HG02610 (cell line): ENCODE data around the gene CISD3.

Experiments used
- ATAC-seq: cut with Tn5 transposase; IDR thresholded peaks from one replicate; pipeline ENCODE4 v1.9.1; 2021; ENCODE audit warnings: mild to moderate bottlenecking, moderate library complexity; ENCODE audit not compliant: unreplicated experiment

Gene CISD3, protein sequence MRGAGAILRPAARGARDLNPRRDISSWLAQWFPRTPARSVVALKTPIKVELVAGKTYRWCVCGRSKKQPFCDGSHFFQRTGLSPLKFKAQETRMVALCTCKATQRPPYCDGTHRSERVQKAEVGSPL

DNA sequence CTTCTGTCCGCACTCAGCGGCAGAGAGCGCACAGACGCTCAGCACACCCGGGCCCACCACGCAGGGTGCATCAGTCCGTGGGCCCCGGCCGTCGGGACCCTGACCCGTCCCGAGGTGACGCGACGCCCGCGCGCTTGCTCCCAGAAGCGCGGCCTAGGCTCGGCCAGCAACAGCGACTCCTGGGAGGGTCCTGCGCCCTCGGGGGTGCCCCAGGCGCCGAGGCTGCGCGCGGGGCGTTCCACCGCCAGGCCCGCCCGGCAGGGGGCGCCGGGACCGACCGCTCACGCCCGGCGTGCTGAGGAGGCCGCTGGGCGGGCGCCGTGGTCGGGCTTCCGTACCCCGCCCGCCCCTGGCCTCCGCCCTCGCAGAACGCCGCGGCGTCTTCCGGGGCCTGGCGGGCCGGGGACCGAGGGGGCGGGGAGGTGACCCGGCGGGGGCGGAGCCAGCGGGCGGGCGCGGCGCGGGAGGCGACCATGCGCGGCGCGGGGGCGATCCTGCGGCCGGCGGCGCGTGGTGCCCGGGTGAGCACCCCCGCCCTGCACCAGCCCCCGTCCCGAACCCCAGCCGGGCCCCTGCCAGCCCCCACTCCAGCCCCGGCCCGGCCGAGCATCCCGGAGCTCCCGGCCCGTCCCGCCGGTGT is at the start of gene CISD3:
CISD3 (plus strand) TSS at position 456 of the 640 bp plus-strand sequence; CDS start at position 474, 18 bp downstream.
- ATAC-seq = peak; percentile 71

DNA sequence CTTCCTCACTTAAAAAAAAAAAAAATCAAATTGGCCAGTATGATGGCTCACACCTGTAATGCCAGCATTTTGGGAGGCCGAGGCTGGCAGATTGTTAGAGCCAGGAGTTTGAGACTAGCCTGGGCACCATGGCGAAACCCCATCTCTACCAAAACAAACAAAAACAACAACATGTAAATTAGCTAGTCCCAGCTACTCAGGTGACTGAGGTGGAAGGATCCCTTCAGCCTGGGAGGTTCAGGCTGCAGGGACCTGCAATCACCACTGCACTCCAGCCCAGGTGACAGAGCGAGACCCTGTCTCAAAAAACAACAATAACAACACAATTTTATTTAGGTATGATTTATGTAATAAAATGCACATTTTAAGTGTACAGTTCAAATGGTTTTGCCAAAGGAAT is 49.0 kb upstream of the CISD3 start:
- ATAC-seq = no peak

DNA sequence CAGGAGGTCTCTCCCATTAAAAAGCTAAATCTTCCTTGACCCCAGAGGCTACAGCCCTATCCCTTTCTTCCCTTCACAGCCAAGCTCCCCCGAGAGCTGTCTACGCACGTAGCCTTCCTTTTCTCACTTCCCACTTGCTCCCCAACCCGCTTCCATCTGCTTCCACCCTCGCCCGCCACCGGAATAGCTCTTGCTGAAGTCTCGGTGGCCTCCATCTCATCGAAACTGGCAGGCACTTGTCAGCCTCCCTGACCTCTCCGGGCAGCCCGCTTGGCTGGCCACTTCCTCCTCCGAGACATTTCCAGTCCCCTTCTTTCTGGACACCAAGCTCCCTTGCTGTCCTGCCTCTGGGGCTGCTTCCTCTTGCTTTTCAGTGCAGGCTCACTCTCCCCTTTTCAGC is 44.6 kb upstream of the CISD3 start:
- no peak for ATAC-seq

DNA sequence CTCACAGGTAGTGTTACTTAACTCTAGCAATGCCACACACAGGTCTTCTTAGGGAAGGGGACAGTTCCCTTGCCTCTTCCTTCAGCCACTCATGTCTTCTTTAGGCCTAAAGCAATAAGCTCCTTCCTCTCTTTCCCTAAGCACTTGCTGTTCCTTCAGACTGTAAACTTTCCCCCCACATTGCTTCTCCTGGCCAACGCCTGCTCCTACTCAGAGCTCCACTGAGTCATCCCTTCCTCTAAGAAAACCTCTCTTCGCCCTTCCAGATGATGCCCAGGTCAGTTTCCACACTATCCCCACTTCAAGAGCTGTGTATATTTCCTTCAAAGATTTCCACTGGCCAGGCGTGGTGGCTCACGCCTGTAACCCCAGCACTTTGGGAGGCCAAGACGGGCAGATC is 42.9 kb upstream of the CISD3 start:
- no peak for ATAC-seq

DNA sequence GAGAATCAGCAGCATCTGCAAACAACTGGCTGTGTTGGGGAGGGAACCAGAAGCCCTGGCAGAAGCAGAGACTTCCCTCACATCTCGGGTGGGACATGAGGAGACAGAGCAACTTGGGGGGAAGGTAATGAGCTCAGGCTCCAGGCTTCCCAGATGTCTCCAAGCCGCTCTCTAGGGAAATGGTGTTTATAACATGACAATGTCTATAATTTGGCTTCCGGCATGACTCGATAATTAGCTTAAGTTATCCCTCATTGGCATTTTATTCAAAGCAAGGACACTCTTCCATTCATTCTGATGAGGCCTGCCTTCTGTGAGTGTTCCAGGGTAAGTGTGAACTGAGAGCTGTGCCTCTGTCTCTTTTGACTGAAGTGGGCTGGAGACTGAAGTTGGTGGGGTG is 39.8 kb upstream of the CISD3 start:
- no peak for ATAC-seq

DNA sequence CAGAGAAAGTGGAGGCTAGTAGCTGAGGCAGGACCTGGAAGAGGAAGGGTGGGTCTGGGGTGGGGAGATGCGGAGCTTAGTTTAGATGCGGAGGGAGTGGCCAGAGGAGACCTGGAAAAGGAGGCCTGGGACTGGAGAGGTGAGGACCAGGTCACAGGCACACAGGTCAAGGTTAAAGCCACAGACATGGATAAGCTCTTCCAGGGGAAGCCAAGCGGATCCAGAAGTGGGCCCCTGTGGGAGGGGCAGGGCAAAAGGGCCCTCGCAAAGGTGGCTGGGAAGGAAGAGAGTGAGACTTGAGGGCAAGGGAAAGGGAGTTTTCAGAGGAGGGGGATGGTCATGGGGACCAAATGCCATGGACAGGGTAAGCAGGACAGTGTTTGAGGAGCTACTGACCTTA is 39.0 kb upstream of the CISD3 start:
- ATAC-seq = no peak

DNA sequence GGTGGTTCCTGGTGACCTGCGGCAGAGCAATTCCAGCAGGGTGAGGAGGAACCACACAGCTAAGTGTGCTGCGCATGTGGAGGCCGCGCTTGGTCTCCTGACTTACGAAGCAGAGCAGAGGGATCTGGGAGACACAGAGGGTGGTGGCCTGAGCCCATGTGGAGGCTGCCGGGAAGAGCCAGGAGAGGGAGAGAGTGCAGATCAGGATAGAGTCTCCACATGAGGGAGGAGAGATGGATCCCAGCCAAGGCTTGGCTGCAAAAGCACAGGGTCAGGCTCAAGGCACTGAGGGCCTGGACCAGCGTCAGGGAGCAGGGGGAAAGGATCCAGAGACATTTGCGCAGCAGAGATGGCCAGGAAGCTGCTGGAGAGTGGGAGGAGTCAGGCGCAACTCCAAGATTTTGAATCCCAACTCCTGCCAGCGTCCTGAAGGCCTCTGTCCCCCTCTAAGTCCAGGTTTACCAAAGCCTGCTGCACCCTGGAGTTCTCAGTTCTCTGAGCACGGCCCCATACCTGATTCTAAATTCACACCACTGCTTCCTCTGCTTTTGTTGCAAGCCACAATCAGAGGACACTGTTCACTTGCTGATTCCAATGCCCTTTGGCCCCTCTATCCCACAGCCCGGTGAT is 36.3 kb upstream of the CISD3 start:
- no peak for ATAC-seq

DNA sequence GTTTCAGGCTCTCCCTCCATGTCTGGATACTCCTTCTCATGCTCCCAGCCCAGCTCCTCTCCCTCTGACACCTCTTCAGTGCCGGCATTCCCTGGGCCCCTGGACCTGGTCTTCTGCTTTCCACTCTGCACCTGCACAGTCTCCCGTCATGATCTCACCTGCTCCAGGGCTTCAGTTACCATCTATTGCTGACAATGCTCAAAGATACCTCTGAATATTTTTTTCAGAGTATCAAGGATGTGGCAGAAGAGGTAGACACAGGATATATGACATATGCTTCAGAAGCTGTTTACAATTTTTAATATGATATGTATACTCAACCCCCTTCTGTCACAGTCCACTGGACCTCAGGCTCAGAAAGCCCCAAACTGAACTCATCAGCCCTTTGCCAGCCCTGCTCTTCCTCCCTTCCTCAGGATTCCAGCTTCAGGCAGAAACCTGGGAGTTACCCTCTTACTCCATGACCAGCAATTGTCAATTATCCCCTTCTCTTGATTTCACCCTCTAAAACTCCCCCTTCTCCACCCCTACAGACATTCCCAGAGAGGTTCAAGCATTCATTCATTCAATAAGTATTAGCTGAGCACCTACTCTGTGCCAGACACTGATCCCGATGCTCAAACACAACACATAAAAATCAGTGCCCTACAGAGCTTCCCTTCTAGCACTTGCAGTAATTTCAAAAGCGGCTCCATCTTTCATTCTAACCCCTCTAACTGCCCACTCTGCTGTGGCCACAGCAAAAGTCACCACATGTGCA is 32.9 kb upstream of the CISD3 start:
- ATAC-seq = no peak

DNA sequence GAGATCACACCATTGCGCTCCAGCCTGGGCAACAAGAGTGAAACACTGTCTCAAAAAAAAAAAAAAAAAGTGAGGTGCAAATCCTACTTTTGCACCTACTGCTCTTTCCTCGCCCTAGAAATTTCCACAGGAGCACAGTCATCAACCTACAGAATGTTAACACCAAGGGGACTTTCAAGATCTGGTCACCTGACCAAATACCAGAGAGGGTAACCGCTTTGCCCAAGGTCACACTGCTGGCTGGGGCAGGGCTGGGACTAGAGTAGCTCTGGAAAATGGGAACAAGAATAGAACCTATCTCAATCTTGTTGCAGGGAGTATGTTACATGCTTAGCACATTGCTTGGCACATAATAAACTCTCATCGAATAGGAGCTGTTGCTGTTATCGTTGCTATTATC is 31.4 kb upstream of the CISD3 start:
- ATAC-seq = no peak

DNA sequence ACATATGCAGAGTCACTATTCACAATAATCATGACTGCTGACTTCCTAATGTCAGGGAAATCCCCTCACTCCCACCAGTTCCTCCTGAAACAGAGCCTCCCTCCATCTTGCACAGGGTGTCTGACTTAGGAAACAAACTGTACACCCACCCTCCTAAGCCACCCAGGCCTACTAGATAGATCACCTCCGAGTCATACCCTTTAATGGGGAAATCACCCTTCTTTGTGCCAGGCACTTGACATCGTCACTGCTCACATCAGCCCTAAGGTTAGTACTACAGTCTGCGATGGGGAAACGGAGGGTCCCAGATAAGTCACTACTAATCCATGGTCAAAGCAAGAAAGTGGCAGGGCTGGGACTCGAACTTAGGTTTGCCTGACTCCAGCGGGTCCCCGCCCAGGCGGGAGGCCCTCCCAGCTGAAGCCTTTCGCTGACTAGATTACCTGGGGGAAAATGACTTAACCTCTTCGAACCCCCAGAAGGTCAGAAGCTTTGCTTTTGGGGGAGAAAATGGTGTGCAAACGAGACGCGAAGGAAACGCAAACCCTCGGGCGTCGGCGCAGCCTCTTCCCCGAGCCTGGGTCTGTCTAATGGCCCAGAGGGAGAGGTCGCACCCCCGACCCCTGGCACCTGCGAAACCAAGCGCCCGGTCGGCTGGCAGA is 28.5 kb upstream of the CISD3 start:
- peak; percentile 33 for ATAC-seq

DNA sequence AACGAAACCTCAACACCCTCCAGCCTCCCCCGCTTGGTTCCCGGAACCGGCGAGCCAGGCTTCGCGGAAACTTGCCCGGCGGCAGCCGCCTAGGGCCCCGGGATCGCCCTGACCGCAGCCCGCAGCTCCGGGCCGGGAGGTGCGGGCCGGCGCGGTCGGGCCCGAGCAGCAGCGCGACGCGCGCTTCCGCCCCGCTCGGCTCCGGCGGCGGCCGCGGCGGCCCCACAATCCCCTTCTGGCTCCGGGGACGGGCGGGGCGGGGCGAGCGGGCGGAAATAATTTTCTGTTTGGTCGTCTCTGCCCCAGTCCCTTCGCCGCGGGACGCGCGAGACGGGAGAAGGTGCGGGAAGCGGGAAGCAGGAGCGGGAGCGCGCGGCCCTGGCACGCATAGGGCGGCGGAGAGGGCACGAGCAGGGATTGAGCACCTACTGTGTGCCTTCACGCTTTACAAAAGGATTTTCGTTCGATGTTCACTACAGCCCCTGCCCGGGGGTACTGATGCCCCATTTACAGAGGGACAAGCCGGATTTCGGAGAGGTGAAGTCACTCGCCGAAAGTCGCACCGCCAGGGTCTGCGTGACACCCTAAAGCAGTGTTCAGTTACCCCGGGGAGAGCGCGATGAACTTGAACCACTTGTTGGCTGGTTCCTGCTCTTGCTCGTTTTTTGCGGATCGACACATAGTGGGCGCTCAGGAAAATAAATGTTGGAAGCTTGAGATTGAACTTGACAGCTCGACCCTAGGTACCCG is 27.8 kb upstream of the CISD3 start:
- ATAC-seq = peak; percentile 17

DNA sequence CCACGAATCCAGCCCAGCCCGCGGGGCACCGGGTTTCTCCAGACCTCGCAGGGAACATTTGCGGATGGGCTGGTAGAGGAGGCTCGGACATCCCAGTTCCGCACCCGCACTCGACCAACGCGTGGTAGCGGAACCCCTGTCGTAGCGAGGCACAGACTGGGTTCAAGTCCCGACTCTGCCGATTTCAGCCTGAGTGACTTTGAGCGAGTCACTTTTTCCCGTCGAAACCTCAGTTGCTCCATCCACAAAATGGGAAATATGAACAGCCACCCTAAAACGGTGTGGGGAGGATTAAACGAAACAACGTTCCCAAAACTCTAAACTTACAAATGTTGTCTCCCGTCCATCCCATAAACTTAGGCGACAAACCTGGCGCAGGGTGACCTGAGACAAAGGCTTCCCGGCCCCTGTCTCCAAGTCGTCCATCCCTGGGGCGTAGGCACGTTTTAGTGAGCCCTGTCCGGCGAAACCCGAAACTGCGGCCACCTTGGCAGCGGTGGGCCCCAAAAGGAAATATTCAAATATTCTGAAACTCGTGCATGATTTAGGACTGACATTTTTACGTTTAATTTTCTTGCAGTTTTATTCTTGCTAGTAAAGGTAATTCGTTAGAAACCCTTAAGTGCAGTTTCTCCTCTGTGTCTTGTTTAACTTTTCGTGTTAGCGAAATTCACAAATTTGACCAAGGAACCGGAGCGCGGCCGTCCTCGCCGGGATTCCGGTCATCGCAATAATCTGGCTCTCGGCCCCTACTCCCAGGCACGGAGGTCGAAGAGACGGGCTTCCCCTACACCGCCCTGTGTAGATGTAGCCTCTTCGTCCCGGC is 27.0 kb upstream of the CISD3 start:
- no peak for ATAC-seq

DNA sequence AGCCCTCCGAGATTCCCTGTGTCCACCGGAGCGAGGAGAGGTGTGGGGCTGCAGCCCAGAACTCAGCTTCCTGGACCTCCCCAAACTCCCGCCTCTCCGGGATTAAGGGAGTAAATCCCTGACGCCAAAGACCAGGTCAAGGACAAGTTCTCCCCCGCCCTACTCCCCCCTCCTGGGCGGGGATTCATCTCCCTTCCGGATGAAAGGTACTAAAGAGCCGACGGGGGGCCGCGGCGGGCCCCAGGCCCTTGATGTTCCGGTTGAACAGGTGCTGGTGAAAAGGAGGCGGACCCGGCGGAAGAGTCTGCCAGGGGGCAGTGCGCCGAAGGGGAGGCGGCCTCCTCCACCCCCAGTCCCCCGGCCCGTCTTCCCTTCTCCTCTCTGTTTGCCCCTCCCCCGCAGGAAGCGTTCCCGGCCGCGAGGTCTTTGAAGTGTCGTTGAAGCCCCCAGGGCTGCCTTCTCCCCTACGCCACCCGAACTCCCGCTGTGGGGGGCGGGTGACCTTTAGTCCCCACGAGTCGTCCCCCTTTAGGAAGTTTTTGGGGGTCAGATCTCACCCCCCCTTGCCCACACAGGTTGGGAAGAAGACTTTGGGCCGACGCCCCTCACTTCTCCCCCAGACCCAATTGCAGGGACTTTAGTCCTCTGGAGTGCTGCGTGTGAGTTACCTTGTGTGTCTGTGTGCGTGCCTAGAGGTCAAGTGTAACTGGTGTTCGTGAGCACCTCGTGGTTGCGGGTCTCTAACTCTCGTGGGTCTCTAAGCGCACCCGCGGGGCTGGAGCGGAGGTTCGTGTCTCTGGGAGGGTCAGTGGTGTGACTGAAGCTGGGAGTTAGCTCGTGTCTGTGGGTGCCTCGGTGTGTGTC is 26.2 kb upstream of the CISD3 start:
- ATAC-seq = no peak

DNA sequence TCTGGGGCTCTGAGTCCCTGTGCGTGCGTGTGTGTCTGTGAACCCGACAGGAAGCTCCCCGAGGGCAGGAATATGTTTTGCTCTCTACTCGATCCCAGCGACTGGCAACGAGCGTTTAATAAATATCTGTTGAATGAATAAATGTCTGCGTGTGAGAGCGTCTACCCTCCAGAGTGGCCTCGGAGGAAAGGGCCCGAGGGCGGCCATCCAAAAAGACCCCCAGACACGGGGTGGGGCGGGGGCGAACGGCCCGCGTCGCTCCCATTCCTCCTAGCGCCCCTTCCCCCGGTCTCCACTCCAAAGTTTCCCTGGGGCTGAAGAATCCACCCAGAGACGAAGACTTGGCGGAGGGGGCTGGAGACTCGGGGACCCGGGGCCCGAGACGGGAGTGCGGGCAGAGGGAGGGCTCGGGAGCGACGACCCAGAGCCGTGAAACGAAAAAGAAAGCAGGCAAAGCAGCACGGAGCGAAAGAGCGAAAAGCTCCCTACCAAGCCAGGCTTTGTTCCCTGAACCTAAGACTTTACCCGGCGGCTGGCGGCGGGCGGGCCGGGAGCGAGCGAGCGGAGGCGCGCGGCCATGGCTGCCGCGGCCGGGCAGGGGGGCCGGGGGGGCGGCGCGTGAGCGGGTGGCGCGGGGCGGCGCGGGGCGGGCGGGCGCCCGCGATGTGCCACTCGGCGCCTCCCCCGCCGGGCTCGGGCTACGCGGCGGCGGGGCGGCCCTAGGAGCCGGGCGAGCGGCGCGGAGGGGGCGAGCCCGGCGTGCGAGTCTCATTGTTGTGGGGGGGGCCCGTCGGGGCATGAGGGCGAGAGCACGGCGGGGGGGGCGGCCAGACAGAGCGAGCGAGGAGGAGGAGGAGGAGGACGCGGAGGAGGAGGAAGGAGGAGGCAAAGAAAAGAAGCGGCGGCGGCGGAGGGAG is 25.3 kb upstream of the CISD3 start, which contains the start of gene MLLT6:
MLLT6 (plus strand) TSS at position 668 of the 917 bp plus-strand sequence. CDS start 360 bp downstream, outside the sequence.
- no peak for ATAC-seq

DNA sequence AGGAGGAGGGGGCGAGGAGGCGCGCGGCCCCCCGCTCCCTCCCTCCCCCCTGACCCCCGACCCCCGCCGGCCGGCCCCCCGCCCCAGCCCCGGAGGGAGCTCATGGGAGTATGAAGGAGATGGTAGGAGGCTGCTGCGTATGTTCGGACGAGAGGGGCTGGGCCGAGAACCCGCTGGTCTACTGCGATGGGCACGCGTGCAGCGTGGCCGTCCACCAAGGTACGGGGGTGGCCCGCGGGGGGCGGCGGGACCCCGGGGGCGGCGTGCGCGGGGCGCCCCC is 24.7 kb upstream of the CISD3 start:
- ATAC-seq = no peak

DNA sequence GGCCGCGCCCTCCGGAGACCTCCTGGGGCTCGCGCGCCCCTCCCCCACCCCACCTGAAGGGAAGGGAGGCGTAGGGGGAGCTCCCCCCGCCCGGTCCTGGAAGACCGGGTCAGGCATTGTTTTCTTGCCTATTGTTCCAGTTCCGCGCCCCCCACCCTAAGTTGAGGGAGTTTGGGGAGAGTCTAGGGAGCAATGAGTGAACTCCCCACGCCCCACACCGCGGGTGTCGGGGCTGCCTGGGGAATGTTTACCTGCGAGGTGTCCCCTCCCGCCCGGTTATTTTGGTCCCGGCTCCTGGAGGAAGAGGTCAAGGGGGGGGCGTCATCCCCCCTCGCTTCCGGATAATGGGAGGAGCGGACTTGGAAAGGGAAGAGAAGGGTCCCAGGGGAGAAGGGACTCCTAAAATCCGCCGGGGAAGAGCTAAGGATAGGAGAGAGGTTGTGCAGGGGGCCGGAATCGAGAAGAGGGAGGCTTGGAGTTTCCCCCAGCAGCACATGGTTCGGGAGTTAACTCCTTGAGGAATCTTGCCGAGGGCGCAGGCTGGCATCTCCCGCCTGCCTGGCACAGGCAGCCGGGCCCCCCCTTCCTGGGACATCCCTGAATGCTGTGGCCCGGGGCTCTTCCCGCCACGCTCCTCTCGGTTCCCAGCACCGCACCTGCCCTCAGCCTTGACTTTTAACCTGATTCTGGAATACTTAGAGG is 24.2 kb upstream of the CISD3 start:
- no peak for ATAC-seq

DNA sequence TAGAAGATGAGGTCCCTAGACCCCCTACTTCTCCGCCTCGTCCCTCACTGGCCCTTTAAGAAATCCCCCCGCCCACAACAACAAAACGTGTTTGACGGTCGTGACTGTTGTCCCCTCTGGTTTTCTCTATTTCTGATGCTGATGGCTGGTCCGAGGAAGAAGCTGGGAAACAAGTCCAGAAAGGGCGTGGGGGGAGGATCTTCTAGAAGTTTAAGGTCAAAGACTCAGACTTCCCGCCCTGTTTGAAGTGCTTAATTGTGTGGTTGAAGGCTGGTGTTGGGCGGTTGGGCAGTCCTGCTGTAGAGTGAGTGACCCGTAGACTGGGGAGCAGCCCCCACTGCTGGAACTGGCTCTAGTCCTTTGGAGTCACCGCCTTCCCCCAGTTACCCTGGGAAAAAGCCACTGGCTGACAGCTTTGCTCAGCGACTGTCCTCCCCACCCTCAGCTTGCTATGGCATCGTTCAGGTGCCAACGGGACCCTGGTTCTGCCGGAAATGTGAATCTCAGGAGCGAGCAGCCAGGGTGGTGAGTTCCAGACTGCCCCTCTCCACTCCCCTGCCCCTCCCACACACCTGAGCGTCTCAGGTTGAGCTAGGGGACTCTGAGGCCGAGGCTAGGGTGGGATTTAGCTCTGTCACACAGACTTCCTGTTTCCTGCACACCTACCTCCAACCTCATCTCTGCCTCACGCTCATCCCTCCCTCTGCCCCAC is 23.5 kb upstream of the CISD3 start:
- ATAC-seq = no peak
